HepG2 (cell line): Measurements from ENCODE around the gene CDC37. TPM values are rescaled to one million over a fixed set of nuclear protein-coding genes. Genes with fewer than 3 reads are reported as not detected.
"Not testable (repeated sequence)": the region's sequence is repeated elsewhere in the genome, so short reads cannot be mapped to it uniquely, and the experiment has no call there.

Source experiments
- ATAC-seq: fragments of 200-7000 bp; cut with Tn5 transposase; 3 replicates; pipeline ENCODE4 v1.9.1; 2020; ENCODE audit warnings: mild to moderate bottlenecking, moderate library complexity
- BruUV-seq: library from RNA; stranded (reverse); fragments of 400-500 nt; replicated peaks from 2 replicates; lab custom pipeline; 2021; lab: Mats Ljungman, UMichigan
- CTCF ChIA-PET: fragments of 300-600 bp; formaldehyde crosslinking; extraction: SDS; loops from one replicate; lab custom pipeline; 2021; ENCODE audit warnings: low total read pairs, inconsistent platforms, low intra/inter-chr PET ratio; lab: Yijun Ruan, JAX
- POLR2A ChIA-PET: fragments of 350-600 bp; sonication (Branson Sonifier 250); formaldehyde crosslinking; loops from one replicate; lab custom pipeline; 2020; ENCODE audit warnings: antibody characterized with exemption, inconsistent platforms; lab: Yijun Ruan, JAX
- DNase-seq: peaks from one replicate; pipeline ENCODE4 v3.0.0-alpha.2; 2015; ENCODE audit warnings: low spot score
- FAIRE-seq: peaks from 3 replicates; lab custom pipeline; 2011; peaks lifted over from hg19 to GRCh38; lab: Jason Lieb, UNC
- H2AFZ ChIP-seq: one replicate; pipeline ENCODE4 v1.6.1; 2011; ENCODE audit warnings: low read length, inconsistent platforms
- H3K27ac ChIP-seq: fragments of 300-600 bp; 3 replicates; pipeline ENCODE4 v1.8.0; 2011; ENCODE audit warnings: mixed run types, mild to moderate bottlenecking, mixed read lengths, low read length, inconsistent platforms; ENCODE audit not compliant: insufficient read depth; ENCODE audit errors: extremely low read length
- H3K27me3 ChIP-seq, 2 experiments: fragments of 200-600 bp in 1 of 2; 2 replicates in 1 of 2; 3 replicates in 1 of 2; pipeline versions ENCODE4 v1.6.0 to v1.8.0; 2011; ENCODE audit warnings: low read length in 2 of 2, mild to moderate bottlenecking in 2 of 2, moderate library complexity in 2 of 2, inconsistent platforms in 1 of 2; ENCODE audit not compliant: insufficient read depth in 2 of 2, control insufficient read depth in 1 of 2
- H3K36me3 ChIP-seq, 2 experiments: fragments of 200-600 bp in 1 of 2; replicated peaks in 1 of 2; 2 replicates in 1 of 2; 3 replicates in 1 of 2; pipeline versions ENCODE4 v1.5.1 to v1.8.0; 2011; ENCODE audit warnings: low read length in 2 of 2, inconsistent platforms in 1 of 2; ENCODE audit not compliant: insufficient read depth in 2 of 2, control insufficient read depth in 1 of 2
- H3K4me1 ChIP-seq: 2 replicates; pipeline ENCODE4 v1.5.1; 2012; ENCODE audit warnings: low read length, inconsistent platforms; ENCODE audit not compliant: insufficient read depth
- H3K4me2 ChIP-seq: 2 replicates; pipeline ENCODE4 v1.6.0; 2011; ENCODE audit warnings: low read depth, low read length, inconsistent platforms
- H3K4me3 ChIP-seq, 3 experiments: fragments of 200-600 bp in 1 of 3; sonication (generic), shearing (Covaris generic) in 1 of 3; replicated peaks in 1 of 3; 2 replicates each; pipeline ENCODE4 v1.5.1; 2011 to 2016; ENCODE audit warnings: low read length in 3 of 3, inconsistent platforms in 2 of 3, low read depth in 2 of 3, mild to moderate bottlenecking in 2 of 3, control low read depth in 1 of 3, mixed read lengths in 1 of 3; ENCODE audit not compliant: insufficient read depth in 1 of 3
- H3K79me2 ChIP-seq: one replicate; pipeline ENCODE4 v1.6.1; 2011; ENCODE audit warnings: low read length, inconsistent platforms; ENCODE audit not compliant: insufficient read depth
- H3K9ac ChIP-seq: 2 replicates; pipeline ENCODE4 v1.6.0; 2011; ENCODE audit warnings: mild to moderate bottlenecking, low read depth, low read length, inconsistent platforms; ENCODE audit not compliant: insufficient read depth
- H3K9me3 ChIP-seq: 2 replicates; pipeline ENCODE4 v1.5.1; 2012; ENCODE audit warnings: mild to moderate bottlenecking, low read length
- H4K20me1 ChIP-seq: 2 replicates; pipeline ENCODE4 v1.6.0; 2011; ENCODE audit warnings: inconsistent platforms, mild to moderate bottlenecking, low read length, moderate library complexity; ENCODE audit not compliant: insufficient read depth
- DNMT1 ChIP-seq: sonication (generic); formaldehyde crosslinking; IDR thresholded peaks from 2 replicates; pipeline ENCODE4 v1.5.1; 2020; ENCODE audit warnings: mild to moderate bottlenecking, missing genetic modification reagents
- NFKBIZ ChIP-seq: IDR thresholded peaks from 2 replicates; pipeline ENCODE4 v1.6.1; 2018; ENCODE audit warnings: missing genetic modification reagents, missing compliant biosample characterization
- TBX2 ChIP-seq: sonication (generic); formaldehyde crosslinking; IDR thresholded peaks from 2 replicates; pipeline ENCODE4 v1.5.0; 2020; ENCODE audit warnings: missing genetic modification reagents, mild to moderate bottlenecking, borderline replicate concordance
- ZFP82 ChIP-seq: sonication (generic); formaldehyde crosslinking; IDR thresholded peaks from 2 replicates; pipeline ENCODE4 v1.5.1; 2020; ENCODE audit warnings: mild to moderate bottlenecking, missing genetic modification reagents, borderline replicate concordance
- ZNF629 ChIP-seq: sonication (generic); formaldehyde crosslinking; conservative IDR thresholded peaks from 2 replicates; pipeline ENCODE4 v1.5.0; 2020; ENCODE audit warnings: missing genetic modification reagents
- WGBS: methylation state at CpG from one replicate; pipeline ENCODE4 v1.1.6; 2017; ENCODE audit warnings: low lambda C conversion rate; 5-methylcytosine and 5-hydroxymethylcytosine counted together
- in situ Hi-C: cut with HindIII; loops from 2 replicates; pipeline ENCODE4 v1.10.0; 2017; ENCODE audit warnings: low pct_unique_long_range_greater_than_20kb; ENCODE audit not compliant: extremely low pct_ligation_motif_present
- intact Hi-C: fragments of 100-400 bp; cut with micrococcal nuclease; formaldehyde crosslinking; loops from one replicate; pipeline ENCODE4 v1.10.0; 2022; ENCODE audit not compliant: unreplicated experiment
- polyA plus RNA-seq, 8 experiments: library from polyadenylated mRNA; depleted of rRNA in 3 of 8; stranded (reverse) in 7 of 8; unstranded in 1 of 8; fragments of >200 nt; fragmentation: Illumina TruSeq in 4 of 8; extraction: Trizol in 4 of 8; gene quantifications; 2 replicates each; pipeline versions ENCODE4 v1.2.1 to v1.2.3, GENCODE V29; 2011 to 2016; ENCODE audit warnings: low read depth in 4 of 8, missing spikeins in 1 of 8, mixed read lengths in 1 of 8; ENCODE audit not compliant: insufficient read depth in 1 of 8
- total RNA-seq, 5 experiments: library from RNA; depleted of rRNA; stranded (reverse); fragments of >200 nt; fragmentation: Illumina TruSeq; extraction: Trizol; gene quantifications; 2 replicates each; pipeline ENCODE4 v1.2.3, GENCODE V29; 2016; ENCODE audit warnings: low read depth in 1 of 5

The CDC37 gene
- total and polyA plus RNA-seq, 2 of the 13 experiments (the other 11 are each of a cell fraction or from before 2014, with no cell fraction given), result 158 to 177 TPM

- no peak for TF ChIP-seq TBX2 (CRISPR knock-in tag)
- no peak for TF ChIP-seq NFKBIZ (CRISPR knock-in tag)
- TF ChIP-seq ZFP82 (CRISPR knock-in tag), result no peak
These were observed 3.5 kb downstream of the CDC37 start (continued) for GRCh38 chr19:10399878-10400277.

GRCh38 chr19:10399340-10399739 is 4.0 kb downstream of the CDC37 start:
- intact Hi-C loops, ATAC-seq, H3K9me3 ChIP-seq, POLR2A ChIA-PET, H3K9ac ChIP-seq, H3K4me3 ChIP-seq, H3K27me3 ChIP-seq, BruUV-seq, CTCF ChIA-PET, H2AFZ ChIP-seq, DNase-seq, H3K27ac ChIP-seq, H3K4me2 ChIP-seq, FAIRE-seq: not testable (repeated sequence)
- peaks cover 17% of the 10 kb centered on the region for H3K4me1 ChIP-seq
- peaks cover 5 to 29% of the 10 kb centered on the region in 2 experiments; a peak in 4 of 5 replicates for H3K36me3 ChIP-seq
- H3K79me2 ChIP-seq, result peaks cover 48% of the 10 kb centered on the region
- 96% methylated on average over 8 of the region's 8 CpGs for WGBS
- in situ Hi-C loops, result loop anchor here (10.0 kb wide), 1 partner anchor 465 kb away; the partner anchor contains the start of gene OLFM2
- H4K20me1 ChIP-seq, result peaks cover 18% of the 10 kb centered on the region; the same call in 1 of the 2 replicates

- ATAC-seq, result no peak
- no peaks in the 10 kb centered on the region; a peak in 1 of 5 replicates for H3K27me3 ChIP-seq
- no peak overlapping the region for H3K27ac ChIP-seq
- H4K20me1 ChIP-seq, result peaks cover 18% of the 10 kb centered on the region; the same call in 1 of the 2 replicates
- POLR2A ChIA-PET, result no interaction called here
- no peak overlapping the region for H2AFZ ChIP-seq
- no peak for DNase-seq
- no peaks in the 10 kb centered on the region for H3K9me3 ChIP-seq
- in situ Hi-C loops (loop anchor here (10.0 kb wide), 1 partner anchor 464 kb away; the partner anchor contains the start of gene OLFM2), intact Hi-C loops (no loop called here)
- peaks cover 17% of the 10 kb centered on the region for H3K4me1 ChIP-seq
- FAIRE-seq, result no peak
- CTCF ChIA-PET, result no interaction called here
- peaks cover 5 to 32% of the 10 kb centered on the region in 2 experiments; a peak in 4 of 5 replicates for H3K36me3 ChIP-seq
- H3K9ac ChIP-seq, result no peak overlapping the region
- peak; percentile 54; the same call in 1 of the 2 replicates for TF ChIP-seq ZNF629 (CRISPR knock-in tag)
- no peak for TF ChIP-seq DNMT1
- H3K4me2 ChIP-seq, result no peak overlapping the region
- 100% methylated on average over 9 of the region's 9 CpGs for WGBS
- no peak overlapping the region for H3K4me3 ChIP-seq
- peaks cover 48% of the 10 kb centered on the region for H3K79me2 ChIP-seq
- no TSS peak for BruUV-seq
These were observed 4.5 kb downstream of the CDC37 start for GRCh38 chr19:10398819-10399218.
